AG09319 (cell line): ENCODE results near the gene TXNRD2.

Experiments
- DNase-seq: peaks from one replicate; pipeline ENCODE4 v3.0.0-alpha.2; 2010; ENCODE audit warnings: low read depth; ENCODE audit errors: extremely low read depth
- CTCF ChIP-seq: IDR thresholded peaks from 2 replicates; pipeline ENCODE4 v1.5.1; 2011; ENCODE audit warnings: low read depth, mild to moderate bottlenecking, inconsistent platforms, low read length, moderate library complexity

The TXNRD2 gene

GRCh38 chr22:19916941-19917340 is 24.7 kb downstream of the TXNRD2 start:
- DNase-seq: no peak
- TF ChIP-seq CTCF: no peak

- TF ChIP-seq CTCF: no peak
- DNase-seq: no peak
Measured at GRCh38 chr22:19916006-19916405, 25.6 kb downstream of the TXNRD2 start.

- no peak for TF ChIP-seq CTCF
- no peak for DNase-seq
Measured at GRCh38 chr22:19915287-19915954, 26.2 kb downstream of the TXNRD2 start.

GRCh38 chr22:19914201-19914943 is 27.2 kb downstream of the TXNRD2 start:
- no peak for DNase-seq
- no peak for TF ChIP-seq CTCF

GRCh38 chr22:19913337-19913936 is 28.2 kb downstream of the TXNRD2 start:
- no peak for DNase-seq
- TF ChIP-seq CTCF: no peak

GRCh38 chr22:19912271-19912999 is 29.2 kb downstream of the TXNRD2 start:
- no peak; the same call in 1 of the 2 replicates for TF ChIP-seq CTCF
- no peak for DNase-seq
